B cell (primary cell): ENCODE measurements around the gene LRRC36.

Experiments used
- EZH2 ChIP-seq: IDR thresholded peaks from 2 replicates; pipeline ENCODE4 v1.6.1; 2012; ENCODE audit warnings: borderline replicate concordance, low read depth, mild to moderate bottlenecking, moderate library complexity, low read length; ENCODE audit not compliant: insufficient read depth, poor library complexity, severe bottlenecking
- TF ChIP-seq, protein P1 (sequence below): fragments of 200-600 bp; IDR thresholded peaks from one replicate; pipeline ENCODE4 v1.8.0; 2022; ENCODE audit warnings: antibody characterized with exemption, mild to moderate bottlenecking

- TF ChIP-seq, protein P1, sequence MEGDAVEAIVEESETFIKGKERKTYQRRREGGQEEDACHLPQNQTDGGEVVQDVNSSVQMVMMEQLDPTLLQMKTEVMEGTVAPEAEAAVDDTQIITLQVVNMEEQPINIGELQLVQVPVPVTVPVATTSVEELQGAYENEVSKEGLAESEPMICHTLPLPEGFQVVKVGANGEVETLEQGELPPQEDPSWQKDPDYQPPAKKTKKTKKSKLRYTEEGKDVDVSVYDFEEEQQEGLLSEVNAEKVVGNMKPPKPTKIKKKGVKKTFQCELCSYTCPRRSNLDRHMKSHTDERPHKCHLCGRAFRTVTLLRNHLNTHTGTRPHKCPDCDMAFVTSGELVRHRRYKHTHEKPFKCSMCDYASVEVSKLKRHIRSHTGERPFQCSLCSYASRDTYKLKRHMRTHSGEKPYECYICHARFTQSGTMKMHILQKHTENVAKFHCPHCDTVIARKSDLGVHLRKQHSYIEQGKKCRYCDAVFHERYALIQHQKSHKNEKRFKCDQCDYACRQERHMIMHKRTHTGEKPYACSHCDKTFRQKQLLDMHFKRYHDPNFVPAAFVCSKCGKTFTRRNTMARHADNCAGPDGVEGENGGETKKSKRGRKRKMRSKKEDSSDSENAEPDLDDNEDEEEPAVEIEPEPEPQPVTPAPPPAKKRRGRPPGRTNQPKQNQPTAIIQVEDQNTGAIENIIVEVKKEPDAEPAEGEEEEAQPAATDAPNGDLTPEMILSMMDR, result no peak
- TF ChIP-seq EZH2, result no peak
Observed at GRCh38 chr16:67411339-67411738, 84.7 kb downstream of the LRRC36 start.
